ENCODE results near the gene SYNRG.

SYNRG gene

GRCh38 chr17:37485938-37486570 is 123.2 kb downstream of the SYNRG start:
- no peak for TF ChIP-seq CTCF (IDR thresholded peaks at IDR 0.05)
- no peak overlapping the region for H3K27ac Mint-ChIP-seq
- H3K27me3 Mint-ChIP-seq (ENCODE audit: low read depth, poor library complexity): peaks cover 39% of the 10 kb centered on the region
- H3K4me1 Mint-ChIP-seq: peaks cover 37% of the 10 kb centered on the region
- no peak overlapping the region for H3K4me3 Mint-ChIP-seq
- H3K9me3 Mint-ChIP-seq: no peaks in the 10 kb centered on the region
- H3K36me3 Mint-ChIP-seq (ENCODE audit: low read depth): peaks cover 5% of the 10 kb centered on the region
- DNase-seq: no peak

GRCh38 chr17:37483311-37484039 is 125.7 kb downstream of the SYNRG start:
- TF ChIP-seq CTCF (IDR thresholded peaks at IDR 0.05): no peak
- no peak for DNase-seq
- H3K4me1 Mint-ChIP-seq: peaks cover 27% of the 10 kb centered on the region
- H3K27me3 Mint-ChIP-seq (ENCODE audit: low read depth, poor library complexity): peaks cover 24% of the 10 kb centered on the region
- no peaks in the 10 kb centered on the region for H3K9me3 Mint-ChIP-seq
- peaks cover 18% of the 10 kb centered on the region for H3K36me3 Mint-ChIP-seq (ENCODE audit: low read depth)
- H3K4me3 Mint-ChIP-seq: no peak overlapping the region
- peak overlapping the region; percentile 57 for H3K27ac Mint-ChIP-seq

GRCh38 chr17:37481001-37481665 is 128.1 kb downstream of the SYNRG start:
- H3K4me3 Mint-ChIP-seq: no peak overlapping the region
- peaks cover 21% of the 10 kb centered on the region for H3K4me1 Mint-ChIP-seq
- H3K27ac Mint-ChIP-seq: peak overlapping the region; percentile 50
- no peaks in the 10 kb centered on the region for H3K9me3 Mint-ChIP-seq
- peaks cover 36% of the 10 kb centered on the region for H3K36me3 Mint-ChIP-seq (ENCODE audit: low read depth)
- DNase-seq: no peak
- no peak for TF ChIP-seq CTCF (IDR thresholded peaks at IDR 0.05)
- peaks cover under 1% of the 10 kb centered on the region for H3K27me3 Mint-ChIP-seq (ENCODE audit: low read depth, poor library complexity)

GRCh38 chr17:37480427-37480826 is 128.8 kb downstream of the SYNRG start:
- Mint-ChIP-seq H3K27ac (peak overlapping the region; percentile 17), H3K4me3 (no peak overlapping the region), H3K36me3 (ENCODE audit: low read depth) (peaks cover 42% of the 10 kb centered on the region), H3K27me3 (ENCODE audit: low read depth, poor library complexity) (no peaks in the 10 kb centered on the region), H3K4me1 (peaks cover 21% of the 10 kb centered on the region), H3K9me3 (no peaks in the 10 kb centered on the region)
- no peak for TF ChIP-seq CTCF (IDR thresholded peaks at IDR 0.05)
- no peak for DNase-seq

- TF ChIP-seq CTCF (IDR thresholded peaks at IDR 0.05): no peak
- Mint-ChIP-seq H3K36me3 (ENCODE audit: low read depth) (peaks cover 42% of the 10 kb centered on the region), H3K27ac (no peak overlapping the region), H3K4me1 (peaks cover 21% of the 10 kb centered on the region), H3K27me3 (ENCODE audit: low read depth, poor library complexity) (no peaks in the 10 kb centered on the region), H3K4me3 (no peak overlapping the region), H3K9me3 (no peaks in the 10 kb centered on the region)
- no peak for DNase-seq
Measured at GRCh38 chr17:37479025-37479424, 130.2 kb downstream of the SYNRG start.

Measured in nephron progenitor cell (in vitro differentiated cells).